RWPE1 (cell line): ENCODE measurements around the gene LEMD2.

ENCODE experiments used
- CTCF ChIA-PET: fragments of 350-600 bp; sonication (Branson Sonifier 250); formaldehyde crosslinking; extraction: SDS; loops from one replicate; lab custom pipeline; 2021; lab: Yijun Ruan, JAX
- POLR2A ChIA-PET: fragments of 400-600 bp; formaldehyde crosslinking; extraction: SDS; loops from one replicate; lab custom pipeline; 2020; ENCODE audit warnings: antibody characterized with exemption; ENCODE audit not compliant: low non-redundant PET; lab: Yijun Ruan, JAX
- DNase-seq: peaks from one replicate; pipeline ENCODE4 v3.0.0; 2012; ENCODE audit warnings: low spot score
- H3K27ac ChIP-seq: fragments of 450-650 bp; 2 replicates; pipeline ENCODE4 v1.5.1; 2017
- TF ChIP-seq, protein P1 (sequence below): fragments of 450-650 bp; conservative IDR thresholded peaks from 2 replicates; pipeline ENCODE4 v1.5.1; 2017; ENCODE audit warnings: low read depth, mild to moderate bottlenecking

The LEMD2 gene

DNA sequence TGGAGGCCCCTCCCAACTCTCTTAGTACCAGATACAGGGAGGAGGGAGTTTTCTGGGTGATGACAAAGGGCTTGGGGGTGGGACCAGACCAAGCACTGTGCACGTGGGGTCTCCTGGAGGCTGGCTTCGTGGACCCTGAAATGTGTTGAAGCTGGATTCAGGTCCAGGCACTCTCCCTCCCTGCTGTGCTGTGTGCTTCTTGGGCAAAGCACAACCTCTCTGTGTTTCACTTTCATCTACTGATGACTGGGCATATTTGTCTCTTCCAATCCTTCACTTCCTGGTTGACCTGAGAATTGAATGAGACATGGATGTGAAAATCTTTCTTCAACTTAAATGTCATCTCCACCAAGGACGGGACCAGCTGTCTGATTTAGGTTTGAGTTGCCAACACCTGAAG is 29.4 kb upstream of the LEMD2 start:
- ChIA-PET POLR2A (no interaction called here), CTCF (no interaction called here)
- TF ChIP-seq, protein P1, sequence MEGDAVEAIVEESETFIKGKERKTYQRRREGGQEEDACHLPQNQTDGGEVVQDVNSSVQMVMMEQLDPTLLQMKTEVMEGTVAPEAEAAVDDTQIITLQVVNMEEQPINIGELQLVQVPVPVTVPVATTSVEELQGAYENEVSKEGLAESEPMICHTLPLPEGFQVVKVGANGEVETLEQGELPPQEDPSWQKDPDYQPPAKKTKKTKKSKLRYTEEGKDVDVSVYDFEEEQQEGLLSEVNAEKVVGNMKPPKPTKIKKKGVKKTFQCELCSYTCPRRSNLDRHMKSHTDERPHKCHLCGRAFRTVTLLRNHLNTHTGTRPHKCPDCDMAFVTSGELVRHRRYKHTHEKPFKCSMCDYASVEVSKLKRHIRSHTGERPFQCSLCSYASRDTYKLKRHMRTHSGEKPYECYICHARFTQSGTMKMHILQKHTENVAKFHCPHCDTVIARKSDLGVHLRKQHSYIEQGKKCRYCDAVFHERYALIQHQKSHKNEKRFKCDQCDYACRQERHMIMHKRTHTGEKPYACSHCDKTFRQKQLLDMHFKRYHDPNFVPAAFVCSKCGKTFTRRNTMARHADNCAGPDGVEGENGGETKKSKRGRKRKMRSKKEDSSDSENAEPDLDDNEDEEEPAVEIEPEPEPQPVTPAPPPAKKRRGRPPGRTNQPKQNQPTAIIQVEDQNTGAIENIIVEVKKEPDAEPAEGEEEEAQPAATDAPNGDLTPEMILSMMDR = no peak
- H3K27ac ChIP-seq = no peak overlapping the region
- DNase-seq = no peak

DNA sequence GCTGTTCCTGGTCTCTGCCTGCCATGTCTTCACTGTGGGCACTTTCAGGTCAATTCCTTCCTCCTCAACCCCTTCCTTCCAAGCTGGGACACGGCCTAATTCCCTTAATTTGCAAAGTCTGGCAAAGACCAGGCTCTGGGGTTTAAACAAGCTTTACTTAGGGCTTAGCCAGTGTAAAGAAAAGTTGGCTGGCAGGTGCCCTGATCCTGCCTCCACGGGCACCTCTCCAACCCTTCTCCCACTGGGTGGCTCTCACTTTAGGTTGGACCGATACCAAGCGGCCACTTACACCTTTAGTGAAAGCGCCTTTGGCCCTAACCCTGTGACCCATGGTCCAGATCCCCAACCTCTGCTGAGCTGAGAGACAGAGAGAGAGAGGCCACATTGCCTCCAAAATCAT is 28.6 kb upstream of the LEMD2 start:
- CTCF ChIA-PET = interaction anchor here (0.6 kb wide), 1 partner anchor 17 kb away, joined by 3 read pairs; no protein-coding TSS in a partner anchor
- H3K27ac ChIP-seq = no peak overlapping the region
- POLR2A ChIA-PET = no interaction called here
- no peak for DNase-seq
- TF ChIP-seq, protein P1 = no peak

DNA sequence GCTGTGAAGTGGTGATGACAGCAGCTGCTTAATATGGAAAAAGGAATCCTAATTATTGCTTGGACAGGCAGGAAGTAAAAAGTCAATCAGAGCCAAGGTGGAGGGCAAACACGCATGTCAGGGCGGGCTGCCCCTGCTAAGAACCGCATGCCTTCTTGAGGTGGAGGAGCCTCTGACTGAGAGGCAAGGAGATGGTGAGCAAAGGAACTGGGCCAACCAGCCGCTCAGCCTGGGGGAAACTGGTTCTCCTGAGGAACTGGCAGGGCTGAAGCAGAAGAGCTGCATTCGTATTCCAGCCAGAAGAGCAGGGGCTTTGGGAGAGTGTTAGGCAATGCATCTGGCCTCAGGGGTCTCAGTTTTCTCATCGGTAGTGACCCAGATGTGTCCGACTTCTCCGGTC is 28.0 kb upstream of the LEMD2 start:
- H3K27ac ChIP-seq = no peak overlapping the region
- ChIA-PET CTCF (interaction anchor here (0.6 kb wide), 2 partner anchors 9 to 17 kb away, joined by 3 to 4 read pairs; no protein-coding TSS in a partner anchor), POLR2A (no interaction called here)
- TF ChIP-seq, protein P1 = no peak
- no peak for DNase-seq

DNA sequence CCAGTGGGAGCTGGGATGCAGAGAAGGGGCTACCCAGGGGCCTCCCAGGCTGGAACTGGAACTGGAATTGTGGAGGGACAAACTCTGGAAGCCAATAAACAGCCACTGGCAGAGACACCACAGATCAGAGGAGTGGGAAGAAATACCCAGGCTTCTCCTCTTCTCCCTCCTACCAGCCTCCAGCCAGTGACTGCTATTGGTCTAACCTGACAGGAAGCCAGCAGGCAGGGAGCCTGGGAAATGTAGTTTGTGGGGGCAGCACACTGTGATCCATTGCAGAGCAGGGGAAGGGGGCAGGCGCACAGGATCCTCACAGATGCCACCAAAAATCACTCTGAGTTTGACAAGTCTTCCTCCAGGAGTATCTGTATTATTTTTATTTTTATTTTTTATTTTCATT is 26.9 kb upstream of the LEMD2 start:
- DNase-seq = peak; percentile 21
- ChIA-PET POLR2A (no interaction called here), CTCF (no interaction called here)
- H3K27ac ChIP-seq = no peak overlapping the region
- TF ChIP-seq, protein P1 = no peak

DNA sequence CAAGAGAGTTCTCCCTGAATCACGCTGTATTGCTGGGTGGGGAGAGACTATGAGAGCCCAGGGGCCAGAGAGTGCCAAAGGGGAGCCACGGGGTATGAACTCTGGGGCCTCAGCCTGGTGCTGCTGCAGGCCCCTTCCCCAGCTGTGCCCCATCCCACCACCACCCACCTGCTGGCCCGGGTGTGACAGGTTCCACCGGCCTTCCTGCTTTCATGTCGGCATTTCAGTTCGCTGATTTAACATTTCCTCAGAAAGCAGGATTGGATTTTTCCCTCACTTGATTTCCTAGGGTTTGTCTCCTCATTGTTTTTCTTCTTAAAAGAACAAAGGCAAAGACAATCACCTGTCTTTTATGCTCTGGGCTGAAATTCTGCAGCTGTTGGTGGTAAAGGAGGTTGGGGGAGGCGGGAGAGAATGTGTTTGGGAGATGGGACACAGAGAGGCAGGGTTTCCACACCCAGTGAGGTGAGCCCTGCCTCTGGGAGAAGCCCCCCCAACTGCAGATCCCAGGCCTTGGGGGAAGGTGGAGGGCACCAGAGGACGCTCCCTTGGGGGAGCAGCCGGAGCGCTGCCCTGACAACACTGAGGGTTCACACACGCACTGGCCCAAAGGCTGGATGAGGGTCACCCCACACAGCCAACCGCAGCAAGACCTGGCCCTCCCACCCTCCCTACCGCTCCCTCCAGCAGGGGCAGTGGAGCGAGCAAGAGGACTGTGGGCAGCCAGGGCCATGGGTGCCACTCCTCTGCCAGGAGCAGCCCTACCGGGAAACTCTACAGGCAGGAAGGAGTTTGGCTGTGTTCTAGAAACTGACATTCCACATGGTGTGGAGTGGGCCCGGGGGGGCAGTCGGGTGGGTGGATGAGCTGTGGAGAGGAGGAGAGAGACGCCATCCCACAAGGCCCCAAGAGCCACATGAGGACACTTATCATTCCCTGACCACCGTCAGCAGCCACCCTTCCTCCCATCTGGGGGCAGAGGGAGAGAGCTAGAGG is 25.4 kb upstream of the LEMD2 start:
- POLR2A ChIA-PET = no interaction called here
- no peak for DNase-seq
- CTCF ChIA-PET = no interaction called here
- no peak overlapping the region for H3K27ac ChIP-seq
- TF ChIP-seq, protein P1 = no peak

DNA sequence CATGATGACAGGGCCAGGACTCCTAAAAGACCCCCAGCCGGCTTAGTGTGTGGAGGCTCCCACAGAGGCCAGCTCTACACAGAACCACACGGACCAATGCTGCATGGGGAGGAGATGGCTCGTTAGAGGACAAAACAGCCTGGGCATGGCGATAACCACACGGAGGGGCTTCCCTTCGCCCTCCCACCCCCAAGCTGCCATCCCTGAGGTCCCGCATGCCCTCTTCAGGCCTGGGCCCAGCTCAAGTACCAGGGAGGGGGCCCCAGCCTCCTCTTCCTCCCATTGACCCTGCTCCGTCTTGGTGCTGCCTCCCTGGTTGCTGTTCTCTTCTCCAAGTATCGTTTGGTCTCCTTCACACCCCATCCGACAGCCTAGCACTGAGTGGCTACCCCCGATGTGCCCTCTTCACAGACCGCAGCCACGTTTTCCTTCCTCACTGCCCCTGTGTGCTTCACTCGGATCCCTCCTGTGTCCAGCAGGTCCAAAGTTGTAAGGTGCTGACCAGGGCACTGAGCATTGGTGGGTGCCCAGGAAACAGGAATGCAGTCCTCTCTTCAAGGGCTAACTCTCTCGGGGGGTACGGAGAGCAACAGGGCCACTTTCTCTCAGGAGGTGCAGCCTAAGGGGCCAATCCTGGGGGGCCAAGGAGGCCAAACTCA is 24.4 kb upstream of the LEMD2 start:
- CTCF ChIA-PET = no interaction called here
- TF ChIP-seq, protein P1 = no peak
- POLR2A ChIA-PET = no interaction called here
- no peak for DNase-seq
- H3K27ac ChIP-seq = no peak overlapping the region
